ENCODE results near the gene MRPL16.

DNA sequence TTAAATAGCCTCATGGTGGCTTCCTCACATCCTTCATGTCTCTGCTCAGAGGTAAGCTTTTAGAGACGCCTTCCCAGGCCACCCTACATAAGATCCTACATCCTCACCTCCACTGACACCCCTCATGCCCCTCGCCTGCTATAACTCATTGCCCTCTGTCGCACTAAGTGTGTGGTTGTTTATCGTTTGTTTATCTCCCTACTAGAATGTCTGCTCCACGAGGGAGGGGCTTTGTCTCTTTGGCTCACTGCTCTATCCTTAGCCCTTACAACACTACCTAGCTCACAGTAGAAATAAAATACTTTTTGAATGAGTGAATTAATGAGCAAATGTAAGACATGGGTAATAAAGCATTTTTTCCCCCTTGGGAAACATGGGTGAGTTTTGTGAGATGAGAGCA, 36.0 kb upstream of the MRPL16 start:
- TF ChIP-seq, protein P1, sequence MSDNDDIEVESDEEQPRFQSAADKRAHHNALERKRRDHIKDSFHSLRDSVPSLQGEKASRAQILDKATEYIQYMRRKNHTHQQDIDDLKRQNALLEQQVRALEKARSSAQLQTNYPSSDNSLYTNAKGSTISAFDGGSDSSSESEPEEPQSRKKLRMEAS (IDR thresholded peaks at IDR 0.05) = no peak
- TF ChIP-seq, protein P2, sequence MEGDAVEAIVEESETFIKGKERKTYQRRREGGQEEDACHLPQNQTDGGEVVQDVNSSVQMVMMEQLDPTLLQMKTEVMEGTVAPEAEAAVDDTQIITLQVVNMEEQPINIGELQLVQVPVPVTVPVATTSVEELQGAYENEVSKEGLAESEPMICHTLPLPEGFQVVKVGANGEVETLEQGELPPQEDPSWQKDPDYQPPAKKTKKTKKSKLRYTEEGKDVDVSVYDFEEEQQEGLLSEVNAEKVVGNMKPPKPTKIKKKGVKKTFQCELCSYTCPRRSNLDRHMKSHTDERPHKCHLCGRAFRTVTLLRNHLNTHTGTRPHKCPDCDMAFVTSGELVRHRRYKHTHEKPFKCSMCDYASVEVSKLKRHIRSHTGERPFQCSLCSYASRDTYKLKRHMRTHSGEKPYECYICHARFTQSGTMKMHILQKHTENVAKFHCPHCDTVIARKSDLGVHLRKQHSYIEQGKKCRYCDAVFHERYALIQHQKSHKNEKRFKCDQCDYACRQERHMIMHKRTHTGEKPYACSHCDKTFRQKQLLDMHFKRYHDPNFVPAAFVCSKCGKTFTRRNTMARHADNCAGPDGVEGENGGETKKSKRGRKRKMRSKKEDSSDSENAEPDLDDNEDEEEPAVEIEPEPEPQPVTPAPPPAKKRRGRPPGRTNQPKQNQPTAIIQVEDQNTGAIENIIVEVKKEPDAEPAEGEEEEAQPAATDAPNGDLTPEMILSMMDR (IDR thresholded peaks at IDR 0.05; ENCODE audit: low read depth, low read length, missing input control) = no peak
- TF ChIP-seq, protein P3, sequence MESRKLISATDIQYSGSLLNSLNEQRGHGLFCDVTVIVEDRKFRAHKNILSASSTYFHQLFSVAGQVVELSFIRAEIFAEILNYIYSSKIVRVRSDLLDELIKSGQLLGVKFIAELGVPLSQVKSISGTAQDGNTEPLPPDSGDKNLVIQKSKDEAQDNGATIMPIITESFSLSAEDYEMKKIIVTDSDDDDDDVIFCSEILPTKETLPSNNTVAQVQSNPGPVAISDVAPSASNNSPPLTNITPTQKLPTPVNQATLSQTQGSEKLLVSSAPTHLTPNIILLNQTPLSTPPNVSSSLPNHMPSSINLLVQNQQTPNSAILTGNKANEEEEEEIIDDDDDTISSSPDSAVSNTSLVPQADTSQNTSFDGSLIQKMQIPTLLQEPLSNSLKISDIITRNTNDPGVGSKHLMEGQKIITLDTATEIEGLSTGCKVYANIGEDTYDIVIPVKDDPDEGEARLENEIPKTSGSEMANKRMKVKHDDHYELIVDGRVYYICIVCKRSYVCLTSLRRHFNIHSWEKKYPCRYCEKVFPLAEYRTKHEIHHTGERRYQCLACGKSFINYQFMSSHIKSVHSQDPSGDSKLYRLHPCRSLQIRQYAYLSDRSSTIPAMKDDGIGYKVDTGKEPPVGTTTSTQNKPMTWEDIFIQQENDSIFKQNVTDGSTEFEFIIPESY (IDR thresholded peaks at IDR 0.05) = no peak
- TF ChIP-seq TAF1 (conservative IDR thresholded peaks at IDR 0.05) (no peak), RAD21 (IDR thresholded peaks at IDR 0.05) (no peak), GABPA (IDR thresholded peaks at IDR 0.05 in 1 of 2, conservative IDR thresholded peaks at IDR 0.05 in 1 of 2) (no peak)
- TF ChIP-seq, protein P4, sequence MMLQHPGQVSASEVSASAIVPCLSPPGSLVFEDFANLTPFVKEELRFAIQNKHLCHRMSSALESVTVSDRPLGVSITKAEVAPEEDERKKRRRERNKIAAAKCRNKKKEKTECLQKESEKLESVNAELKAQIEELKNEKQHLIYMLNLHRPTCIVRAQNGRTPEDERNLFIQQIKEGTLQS (IDR thresholded peaks at IDR 0.05) = no peak

All from liver (tissue), 3 donors.